GM18951 (cell line): ENCODE measurements around the gene LRRC66.

ENCODE experiments used
- POLR2A ChIP-seq: IDR thresholded peaks from 4 replicates; pipeline ENCODE4 v1.6.1; 2011; ENCODE audit warnings: mild to moderate bottlenecking; ENCODE audit not compliant: insufficient read length, insufficient read depth; ENCODE audit errors: extremely low read depth
- in situ Hi-C: fragments of 300-500 bp; cut with MboI; formaldehyde crosslinking; loops from one replicate; pipeline ENCODE4 v1.12.0; 2022; ENCODE audit warnings: low sequenced_read_pairs, mixed read lengths, inconsistent platforms; ENCODE audit not compliant: unreplicated experiment

Gene LRRC66

DNA sequence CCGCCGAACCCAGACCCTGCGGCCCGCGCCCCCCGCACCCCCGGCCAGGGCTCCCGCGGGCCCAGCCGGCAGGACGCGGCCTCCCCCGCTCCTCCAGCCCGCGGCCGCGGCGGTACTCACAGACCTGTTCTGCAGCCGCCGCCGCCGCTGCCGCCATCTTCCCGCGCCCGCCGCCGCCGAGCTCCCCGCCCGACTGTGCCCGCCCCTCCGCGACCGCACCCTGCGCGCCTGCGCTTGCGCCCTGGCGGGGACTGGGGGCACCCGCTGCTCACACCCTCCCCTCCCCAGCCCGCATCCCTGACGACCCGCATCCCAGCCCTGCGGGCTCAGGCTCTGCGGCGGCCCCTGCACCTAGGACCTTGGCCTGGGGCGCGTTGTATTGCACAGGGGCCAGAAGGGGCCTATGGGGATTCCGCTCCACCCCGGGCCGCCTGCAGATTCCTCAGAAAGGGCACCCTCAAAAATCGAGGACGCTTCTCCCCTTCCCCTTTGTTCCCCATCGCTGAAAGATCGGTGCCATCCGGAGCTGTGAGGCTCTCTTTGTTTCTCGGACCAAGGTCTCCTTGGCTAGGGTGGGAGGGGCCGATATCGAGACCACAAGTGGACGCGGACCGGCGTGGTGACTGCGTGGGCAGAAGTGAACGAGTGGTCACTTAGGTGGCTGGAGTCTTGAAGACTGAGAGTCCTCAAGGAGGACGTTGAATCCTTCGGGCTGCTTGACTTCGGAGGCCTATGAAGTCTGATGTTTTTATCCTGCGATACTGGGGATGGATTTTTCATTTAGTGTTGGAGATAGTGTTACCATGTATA lies 18.1 kb upstream of the LRRC66 start, which contains the start of gene SGCB:
Gene SGCB, minus strand, starts transcription at position 197 of the 810 bp plus-strand sequence. Its CDS starts 40 bp downstream, at position 157.
- peak; percentile 68 for TF ChIP-seq POLR2A
- in situ Hi-C loops = no loop called here

DNA sequence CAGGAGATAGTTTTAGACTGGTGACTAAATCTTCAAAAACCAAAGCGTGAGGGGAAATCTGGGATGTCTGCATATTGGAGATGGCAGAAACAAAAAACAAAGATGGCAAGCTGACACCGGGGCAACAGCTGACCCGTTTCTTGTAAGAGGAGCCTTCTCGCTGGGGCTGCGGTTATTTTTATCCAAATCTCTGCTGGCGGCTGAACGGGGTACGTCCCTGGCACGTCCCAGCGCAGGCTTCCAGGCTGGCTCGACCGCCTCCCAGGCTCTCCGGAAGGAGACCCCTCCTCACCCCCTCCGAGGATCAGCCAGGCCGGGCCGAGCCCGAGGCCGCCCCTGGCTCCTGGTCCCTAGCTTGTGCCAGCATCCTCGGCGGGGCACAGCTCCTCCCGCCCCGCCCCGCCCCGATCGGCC lies 17.5 kb upstream of the LRRC66 start:
- in situ Hi-C loops = no loop called here
- TF ChIP-seq POLR2A = no peak

- no peak for TF ChIP-seq POLR2A
- in situ Hi-C loops = no loop called here
Observed at GRCh38 chr4:52036886-52037530, 16.8 kb upstream of the LRRC66 start.

GRCh38 chr4:52035190-52035589 lies 15.0 kb upstream of the LRRC66 start:
- no peak for TF ChIP-seq POLR2A
- in situ Hi-C loops = no loop called here

DNA sequence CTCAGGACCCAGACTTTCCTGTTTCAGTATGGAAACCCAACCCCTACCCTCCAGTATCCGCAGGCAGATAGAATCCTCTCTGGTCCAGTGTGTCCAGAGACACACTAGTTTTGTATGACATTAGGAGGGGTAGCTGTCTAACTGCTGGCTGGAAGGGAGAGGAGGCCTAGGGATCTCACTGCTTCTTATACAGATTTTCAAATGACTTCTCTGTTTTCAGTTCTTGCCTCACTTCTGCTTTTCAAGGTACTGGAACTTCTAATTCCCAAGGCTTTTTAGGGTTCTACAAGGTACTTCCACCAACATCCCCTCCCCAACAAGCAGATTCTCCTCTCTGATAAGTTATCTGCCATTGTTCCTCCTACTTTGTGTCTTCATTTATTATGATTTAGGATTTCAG lies 11.8 kb upstream of the LRRC66 start:
- TF ChIP-seq POLR2A = no peak
- in situ Hi-C loops = no loop called here

DNA sequence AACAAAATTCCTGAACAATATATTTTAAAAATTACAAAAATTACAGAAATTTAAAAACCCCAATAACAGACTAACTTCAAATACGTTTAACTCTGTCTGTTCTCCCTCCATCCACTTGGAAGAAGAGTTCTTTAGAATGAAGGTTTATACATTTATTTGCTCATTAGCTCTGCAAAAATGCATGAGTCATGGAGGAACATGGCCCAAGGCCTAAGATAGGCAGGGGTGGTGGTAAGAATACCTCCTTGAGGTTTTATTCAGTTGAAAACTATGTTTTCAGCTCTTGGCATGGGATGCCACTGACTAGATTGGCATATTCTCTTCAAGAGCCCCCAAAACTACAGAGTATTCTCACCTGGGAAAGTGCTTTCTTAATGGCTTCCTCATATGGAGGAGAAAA lies 8.8 kb upstream of the LRRC66 start:
- in situ Hi-C loops = no loop called here
- TF ChIP-seq POLR2A = no peak

DNA sequence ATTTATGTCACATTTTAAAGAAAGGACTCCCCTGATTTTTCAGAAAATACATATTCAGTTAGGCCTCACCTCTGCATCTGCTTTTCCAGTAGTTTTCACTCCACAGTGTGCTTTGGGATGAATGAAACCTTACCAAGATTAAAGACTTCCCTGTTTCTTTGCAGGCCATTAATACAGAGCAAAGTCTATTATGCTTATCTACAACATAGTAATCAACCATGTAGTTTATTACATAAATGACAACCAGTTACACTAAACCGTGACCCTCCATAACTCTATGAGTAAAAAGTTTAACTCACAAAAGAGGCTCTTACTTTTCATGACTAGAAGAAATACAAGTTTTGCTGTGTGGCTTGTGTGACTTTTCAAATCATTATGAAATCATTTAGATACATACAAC lies 2.3 kb downstream of the LRRC66 start:
- in situ Hi-C loops = no loop called here
- TF ChIP-seq POLR2A = no peak

- TF ChIP-seq POLR2A = no peak
- in situ Hi-C loops = no loop called here
Observed at GRCh38 chr4:52016981-52017380, 3.2 kb downstream of the LRRC66 start.

DNA sequence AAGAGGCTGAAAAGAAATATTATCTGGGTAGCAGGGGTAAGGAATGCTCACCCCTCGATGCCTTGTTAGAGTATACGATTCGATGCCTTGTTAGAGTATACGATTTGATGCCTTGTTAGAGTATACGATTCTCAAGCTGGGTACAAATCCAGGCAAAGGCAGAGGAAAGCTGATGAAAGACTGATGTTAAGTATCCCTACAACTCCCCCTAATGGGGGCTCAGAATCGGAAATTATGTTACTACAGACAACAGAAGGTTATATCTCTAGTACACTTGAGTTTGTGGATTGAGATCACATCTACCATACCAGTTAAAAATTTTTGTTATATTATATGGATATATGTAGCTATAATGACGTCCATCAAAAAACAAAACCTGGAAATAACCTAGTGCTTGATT lies 4.8 kb downstream of the LRRC66 start:
- TF ChIP-seq POLR2A = no peak
- in situ Hi-C loops = no loop called here

GRCh38 chr4:52014903-52015302 lies 5.3 kb downstream of the LRRC66 start:
- in situ Hi-C loops = no loop called here
- TF ChIP-seq POLR2A = no peak

DNA sequence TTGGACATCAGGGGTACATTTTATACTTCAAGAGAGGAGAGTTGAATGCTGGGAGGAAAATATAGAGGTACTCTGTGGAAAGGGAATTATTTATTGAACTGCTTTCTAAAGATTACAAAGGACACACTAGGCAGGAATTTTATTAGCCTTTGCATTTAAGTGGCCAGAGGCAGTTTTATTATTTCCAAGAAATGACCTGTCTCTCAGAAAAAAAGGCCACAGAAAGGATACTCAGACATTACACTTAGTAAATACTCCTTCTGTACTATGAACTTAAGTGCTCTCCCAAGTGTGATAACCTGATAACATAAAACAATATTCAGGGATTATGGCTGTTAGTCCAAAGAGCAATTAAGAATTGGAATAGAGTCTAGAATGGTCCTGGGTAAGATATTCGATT lies 7.5 kb downstream of the LRRC66 start:
- in situ Hi-C loops = no loop called here

DNA sequence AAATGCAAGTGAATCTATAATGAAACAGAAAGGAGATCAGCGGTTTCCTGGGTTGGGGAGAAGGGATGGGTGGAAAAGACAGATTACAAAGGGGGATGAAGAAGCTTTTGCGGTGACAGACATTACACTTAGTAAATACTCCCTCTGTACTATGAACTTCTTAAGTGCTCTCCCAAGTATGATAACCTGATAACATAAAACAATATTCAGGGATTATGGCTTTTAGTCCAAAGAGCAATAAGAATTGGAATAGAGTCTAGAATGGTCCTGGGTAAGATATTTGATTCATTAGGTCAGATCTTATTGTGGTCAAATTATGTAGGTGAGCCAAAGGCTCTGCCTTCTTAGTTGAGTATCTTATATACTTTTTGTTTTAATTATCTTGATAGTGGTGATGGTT lies 9.2 kb downstream of the LRRC66 start:
- in situ Hi-C loops = no loop called here

More for the DNA sequence above, 7.5 kb downstream of the LRRC66 start:
- TF ChIP-seq POLR2A = no peak

DNA sequence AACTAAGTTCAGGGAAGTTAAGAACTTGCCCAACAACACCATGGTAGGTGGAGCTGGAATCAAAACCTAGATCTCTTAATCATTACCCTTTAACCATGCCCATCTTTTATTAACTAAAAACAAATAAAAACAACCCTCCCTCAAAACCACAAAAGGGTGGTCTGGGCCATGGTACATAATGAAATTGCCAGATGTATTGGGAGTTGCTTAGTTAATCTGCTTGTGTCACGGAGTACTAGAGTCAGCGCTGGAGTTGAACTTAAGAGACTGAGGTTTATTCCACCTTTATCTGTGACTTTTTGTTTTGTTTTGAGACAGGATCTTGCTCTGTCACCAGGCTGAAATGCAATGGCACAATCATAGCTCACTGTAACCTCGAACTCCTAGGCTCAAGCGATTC lies 13.3 kb downstream of the LRRC66 start:
- TF ChIP-seq POLR2A = no peak
- in situ Hi-C loops = no loop called here

More for the DNA sequence above, 9.2 kb downstream of the LRRC66 start:
- no peak for TF ChIP-seq POLR2A
